GM19239 (cell line): ENCODE results near the gene USP34.
A peak's percentile ranks its signal among the peaks of the same experiment; 100 is the strongest.
"Not testable (repeated sequence)": the region's sequence is repeated elsewhere in the genome, so short reads cannot be mapped to it uniquely, and the experiment has no call there.

Source experiments
- DNase-seq: peaks from one replicate; pipeline ENCODE4 v3.0.0; 2011; ENCODE audit warnings: low spot score; ENCODE audit not compliant: insufficient read length
- FAIRE-seq: peaks from 2 replicates; lab custom pipeline; 2011; peaks lifted over from hg19 to GRCh38; lab: Jason Lieb, UNC

Gene USP34

DNA sequence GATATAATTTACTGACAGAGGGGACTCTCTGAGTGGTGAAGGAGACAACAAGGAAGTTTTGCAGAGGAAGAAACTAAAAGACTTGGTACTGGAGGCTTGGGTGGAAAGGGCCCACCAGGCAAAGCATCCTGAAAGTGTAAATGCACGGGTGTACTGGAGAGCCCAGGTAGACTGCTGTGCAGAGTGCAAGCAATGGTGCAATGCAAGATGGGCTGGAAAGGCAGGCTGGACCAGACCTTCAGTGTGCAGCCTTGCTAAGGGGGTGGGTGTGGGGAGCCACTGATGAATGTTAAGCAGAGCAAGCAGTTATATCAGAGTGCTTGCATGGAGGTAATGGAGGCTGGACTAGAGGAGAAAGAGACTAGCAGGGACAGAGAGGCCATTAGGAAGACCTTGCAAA is 298.2 kb downstream of the USP34 start:
- no peak for FAIRE-seq
- DNase-seq: no peak

- FAIRE-seq (no peak), DNase-seq (no peak)
Observed at GRCh38 chr2:61167579-61167978, 303.3 kb downstream of the USP34 start.

- FAIRE-seq (no peak), DNase-seq (no peak)
Observed at GRCh38 chr2:61165946-61166345, 304.9 kb downstream of the USP34 start.

- not testable (repeated sequence) for FAIRE-seq
Observed at GRCh38 chr2:61165082-61165481, 305.8 kb downstream of the USP34 start.

GRCh38 chr2:61162721-61163120 is 308.2 kb downstream of the USP34 start:
- no peak for FAIRE-seq

More at GRCh38 chr2:61165082-61165481, 305.8 kb downstream of the USP34 start:
- not testable (repeated sequence) for DNase-seq

DNA sequence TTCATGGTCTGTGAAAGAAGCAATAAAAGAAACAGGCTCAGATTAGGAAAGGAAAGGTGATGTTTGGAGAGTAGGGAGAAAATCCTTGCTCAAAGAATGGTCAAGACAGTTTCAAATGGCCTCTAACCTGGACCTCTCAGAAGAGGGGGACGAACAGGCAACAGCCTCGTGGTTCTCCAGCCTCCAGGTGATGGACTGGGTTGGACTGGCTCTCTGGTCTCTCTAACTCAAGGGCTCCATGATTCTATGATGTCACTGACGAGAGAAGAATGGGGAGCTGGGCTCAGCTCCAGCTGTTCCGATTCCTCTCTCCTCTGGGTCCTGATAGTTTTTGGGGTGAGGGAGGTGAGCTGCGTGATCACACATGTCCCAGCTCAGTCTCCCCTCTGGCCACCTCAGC is 309.0 kb downstream of the USP34 start, which contains the start of gene C2orf74:
Gene C2orf74, plus strand, starts transcription at position 301 of the 400 bp plus-strand sequence. CDS start 327 bp downstream, outside the sequence.
- no peak for FAIRE-seq
- no peak for DNase-seq

More at GRCh38 chr2:61162721-61163120, 308.2 kb downstream of the USP34 start:
- no peak for DNase-seq

GRCh38 chr2:61158356-61158955 is 312.4 kb downstream of the USP34 start:
- no peak for DNase-seq
- no peak for FAIRE-seq

DNA sequence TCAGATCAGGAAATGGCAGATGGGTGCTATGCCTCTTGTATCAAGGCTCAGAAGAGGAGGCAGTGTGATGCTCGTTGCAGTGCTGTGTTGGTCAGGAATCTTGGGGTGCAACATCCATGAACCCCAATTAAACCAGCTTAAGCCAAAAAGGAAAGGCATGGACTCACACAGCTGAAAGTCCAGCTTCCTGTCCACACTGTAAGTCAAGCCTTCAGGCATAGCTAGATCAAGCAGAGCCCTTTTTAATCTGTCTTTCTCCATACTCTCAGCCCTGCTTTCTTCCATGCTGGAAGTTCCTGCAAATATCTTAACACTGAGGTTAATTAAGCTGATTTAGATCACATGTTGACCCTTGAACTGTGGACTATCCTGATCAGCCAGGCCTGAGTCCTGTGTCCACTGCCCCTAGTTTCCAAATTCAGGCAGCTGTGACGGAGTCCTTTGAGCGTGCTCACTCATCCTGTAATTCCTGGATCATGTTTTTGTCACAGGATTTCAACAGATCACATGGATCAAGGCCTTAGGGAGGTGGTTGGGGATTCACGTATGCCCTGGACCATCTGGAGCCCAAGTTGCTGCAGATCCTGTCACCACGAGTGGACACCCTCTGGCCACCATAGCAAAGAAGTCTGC is 313.4 kb downstream of the USP34 start:
- DNase-seq: no peak
- no peak for FAIRE-seq

- no peak for DNase-seq
Observed at GRCh38 chr2:61151436-61151835, 319.5 kb downstream of the USP34 start.

GRCh38 chr2:61149074-61149473 is 321.8 kb downstream of the USP34 start:
- no peak for DNase-seq
- FAIRE-seq: no peak

More at GRCh38 chr2:61151436-61151835, 319.5 kb downstream of the USP34 start:
- no peak for FAIRE-seq

DNA sequence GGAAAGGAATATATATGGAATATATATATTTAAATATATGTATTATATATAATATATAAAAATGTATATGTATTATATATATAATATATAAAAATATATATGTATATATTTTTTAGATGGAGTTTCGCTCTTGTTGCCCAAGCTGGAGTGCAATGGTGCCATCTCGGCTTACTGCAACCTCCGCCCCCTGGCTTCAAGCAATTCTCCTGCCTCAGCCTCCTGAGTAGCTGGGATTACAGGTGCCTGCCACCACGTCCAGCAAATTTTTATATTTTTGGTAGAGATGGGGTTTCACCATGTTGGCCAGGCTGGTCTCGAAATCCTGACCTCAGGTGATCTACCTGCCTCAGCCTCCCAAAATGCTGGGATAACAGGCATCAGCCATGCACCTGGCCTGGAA is 322.8 kb downstream of the USP34 start:
- FAIRE-seq, DNase-seq: not testable (repeated sequence)

GRCh38 chr2:61145990-61146389 is 324.9 kb downstream of the USP34 start:
- FAIRE-seq: no peak
- DNase-seq: no peak

DNA sequence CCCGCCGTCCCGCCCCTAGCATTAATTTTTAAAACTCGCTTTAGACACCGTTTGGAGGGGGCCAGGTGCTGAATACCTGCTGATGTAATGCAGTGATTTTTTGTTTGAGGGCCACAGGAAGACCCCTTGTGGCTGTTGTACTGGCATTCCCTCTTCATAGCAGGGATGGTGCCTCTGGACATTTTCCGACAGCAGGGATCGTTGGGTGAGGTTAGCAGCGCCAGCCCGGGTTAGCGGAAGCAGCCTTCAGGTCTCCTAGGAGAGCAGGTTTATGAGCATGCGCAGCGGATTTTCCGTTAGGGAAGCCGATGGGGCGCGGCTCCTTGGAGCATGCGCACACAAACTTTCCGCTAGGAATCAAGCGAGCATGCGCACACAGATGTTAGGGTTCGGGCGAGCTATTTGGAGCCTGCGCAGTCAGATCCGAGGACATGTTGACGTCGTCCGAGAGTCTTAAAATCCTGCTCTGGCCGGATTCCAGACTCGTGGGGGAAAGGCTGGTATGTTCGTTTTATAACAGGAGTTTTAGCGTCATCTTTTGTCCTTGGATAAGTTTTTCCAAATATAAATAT is 326.1 kb downstream of the USP34 start:
- FAIRE-seq (peak; percentile 100), DNase-seq (peak; percentile 92)

GRCh38 chr2:61141151-61141550 is 329.7 kb downstream of the USP34 start:
- FAIRE-seq: no peak
- no peak for DNase-seq

- no peak for DNase-seq
- FAIRE-seq: no peak
Observed at GRCh38 chr2:61138859-61139258, 332.0 kb downstream of the USP34 start.
